Tibial artery (tissue), 4 donors: ENCODE data around the gene CLSTN1.

Source experiments
- DNase-seq, 2 donors: peaks; one replicate each; pipeline ENCODE4 v3.0.0-alpha.2; 2019
- H3K27ac ChIP-seq, 2 donors: fragments of 200-600 bp; sonication (generic) in 1 of 2; 1 replicate in 1 of 2; 2 replicates in 1 of 2; pipeline ENCODE4 v1.5.1; 2018 to 2019; ENCODE audit warnings: mild to moderate bottlenecking in 1 of 2
- H3K27me3 ChIP-seq, 2 donors: fragments of 200-600 bp; sonication (generic) in 1 of 2; one replicate each; pipeline versions ENCODE4 v1.5.1 to v1.6.0; 2016 to 2019
- H3K36me3 ChIP-seq, 3 donors: fragments of 200-600 bp; sonication (generic) in 2 of 3; one replicate each; pipeline ENCODE4 v1.5.1; 2016 to 2019; ENCODE audit warnings: mild to moderate bottlenecking in 2 of 3
- H3K4me1 ChIP-seq, 4 donors: fragments of 200-600 bp; sonication (generic) in 2 of 4; 1 replicate in 3 of 4; 2 replicates in 1 of 4; pipeline ENCODE4 v1.5.1; 2016 to 2019
- H3K4me3 ChIP-seq, 2 donors: fragments of 200-600 bp; sonication (generic) in 1 of 2; 1 replicate in 1 of 2; 2 replicates in 1 of 2; pipeline ENCODE4 v1.5.1; 2018 to 2019; ENCODE audit warnings: mild to moderate bottlenecking in 2 of 2
- H3K9me3 ChIP-seq, 3 donors: fragments of 200-600 bp; sonication (generic) in 1 of 3; one replicate each; pipeline ENCODE4 v1.5.1; 2016 to 2019
- intact Hi-C: fragments of 100-400 bp; cut with DNase I; formaldehyde crosslinking; loops from one replicate; pipeline ENCODE4 v1.15.0; 2023; ENCODE audit warnings: low total_unique reads
- TF ChIP-seq, protein P1 (sequence below), 2 experiments: fragments of 200-600 bp in 1 of 2; fragments of 450-650 bp in 1 of 2; IDR thresholded peaks; one replicate each; pipeline ENCODE4 v1.5.1; 2017 to 2019; ENCODE audit warnings: antibody characterized with exemption in 2 of 2, mild to moderate bottlenecking in 1 of 2, moderate library complexity in 1 of 2

CLSTN1 gene

GRCh38 chr1:9845914-9846313 is 22.1 kb upstream of the CLSTN1 start:
- no peaks in the 10 kb centered on the region for H3K9me3 ChIP-seq
- H3K27me3 ChIP-seq = peaks cover 0 to 4% of the 10 kb centered on the region in 2 donors
- H3K4me3 ChIP-seq = no peak overlapping the region
- peaks cover 0 to 30% (median 15%) of the 10 kb centered on the region in 4 donors for H3K4me1 ChIP-seq
- H3K27ac ChIP-seq = no peak overlapping the region
- DNase-seq = no peak
- peaks cover 0 to 20% (median 0%) of the 10 kb centered on the region in 3 donors for H3K36me3 ChIP-seq
- intact Hi-C loops = no loop called here
- TF ChIP-seq, protein P1, sequence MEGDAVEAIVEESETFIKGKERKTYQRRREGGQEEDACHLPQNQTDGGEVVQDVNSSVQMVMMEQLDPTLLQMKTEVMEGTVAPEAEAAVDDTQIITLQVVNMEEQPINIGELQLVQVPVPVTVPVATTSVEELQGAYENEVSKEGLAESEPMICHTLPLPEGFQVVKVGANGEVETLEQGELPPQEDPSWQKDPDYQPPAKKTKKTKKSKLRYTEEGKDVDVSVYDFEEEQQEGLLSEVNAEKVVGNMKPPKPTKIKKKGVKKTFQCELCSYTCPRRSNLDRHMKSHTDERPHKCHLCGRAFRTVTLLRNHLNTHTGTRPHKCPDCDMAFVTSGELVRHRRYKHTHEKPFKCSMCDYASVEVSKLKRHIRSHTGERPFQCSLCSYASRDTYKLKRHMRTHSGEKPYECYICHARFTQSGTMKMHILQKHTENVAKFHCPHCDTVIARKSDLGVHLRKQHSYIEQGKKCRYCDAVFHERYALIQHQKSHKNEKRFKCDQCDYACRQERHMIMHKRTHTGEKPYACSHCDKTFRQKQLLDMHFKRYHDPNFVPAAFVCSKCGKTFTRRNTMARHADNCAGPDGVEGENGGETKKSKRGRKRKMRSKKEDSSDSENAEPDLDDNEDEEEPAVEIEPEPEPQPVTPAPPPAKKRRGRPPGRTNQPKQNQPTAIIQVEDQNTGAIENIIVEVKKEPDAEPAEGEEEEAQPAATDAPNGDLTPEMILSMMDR (IDR thresholded peaks at IDR 0.05) = no peak

DNA sequence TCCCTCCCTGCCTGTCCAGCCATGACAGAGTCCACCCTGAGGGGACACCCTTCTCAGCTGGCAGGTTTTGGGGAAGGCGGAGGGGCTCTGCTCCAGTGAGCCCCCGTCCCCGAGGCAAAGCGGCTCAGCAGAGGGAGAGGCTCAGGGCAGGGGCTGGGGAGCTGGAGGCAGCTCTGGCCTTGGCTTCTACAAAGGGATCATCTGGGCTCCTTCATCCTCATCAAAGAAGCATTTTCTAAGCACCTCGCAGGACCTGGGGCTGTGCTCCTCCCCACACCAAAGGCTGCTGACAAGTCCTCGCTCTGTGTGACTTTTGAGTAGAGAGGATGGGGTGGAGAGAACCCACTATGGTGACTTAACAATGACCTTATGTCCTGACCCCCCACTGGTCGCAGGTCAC is 21.0 kb upstream of the CLSTN1 start:
- TF ChIP-seq, protein P1 (IDR thresholded peaks at IDR 0.05) = no peak
- Histone ChIP-seq H3K27me3 (peaks cover 0 to 4% of the 10 kb centered on the region in 2 donors), H3K36me3 (peaks cover 0 to 17% (median 0%) of the 10 kb centered on the region in 3 donors), H3K27ac (peak overlapping the region in 1 of 2 donors; percentile 17), H3K4me3 (no peak overlapping the region), H3K4me1 (peaks cover 0 to 30% (median 15%) of the 10 kb centered on the region in 4 donors), H3K9me3 (no peaks in the 10 kb centered on the region)
- no peak for DNase-seq
- intact Hi-C loops = no loop called here

GRCh38 chr1:9844106-9844505 is 20.3 kb upstream of the CLSTN1 start:
- Histone ChIP-seq H3K4me1 (peaks cover 0 to 30% (median 15%) of the 10 kb centered on the region in 4 donors), H3K36me3 (peaks cover 0 to 11% (median 0%) of the 10 kb centered on the region in 3 donors)

GRCh38 chr1:9843576-9843945 is 19.8 kb upstream of the CLSTN1 start:
- no peak overlapping the region for H3K27ac ChIP-seq

More at GRCh38 chr1:9844106-9844505, 20.3 kb upstream of the CLSTN1 start:
- intact Hi-C loops = no loop called here
- H3K27me3 ChIP-seq = peaks cover 0 to 4% of the 10 kb centered on the region in 2 donors
- H3K9me3 ChIP-seq = no peaks in the 10 kb centered on the region
- peak overlapping the region in 1 of 2 donors; percentile 17 for H3K27ac ChIP-seq
- no peak overlapping the region for H3K4me3 ChIP-seq
- no peak for DNase-seq
- TF ChIP-seq, protein P1 (IDR thresholded peaks at IDR 0.05) = no peak

GRCh38 chr1:9842781-9843575 is 19.2 kb upstream of the CLSTN1 start:
- Histone ChIP-seq H3K27ac (no peak overlapping the region), H3K36me3 (peaks cover 0 to 3% (median 0%) of the 10 kb centered on the region in 3 donors), H3K4me3 (no peak overlapping the region), H3K9me3 (no peaks in the 10 kb centered on the region), H3K4me1 (peaks cover 0 to 30% (median 15%) of the 10 kb centered on the region in 4 donors), H3K27me3 (peaks cover 0 to 4% of the 10 kb centered on the region in 2 donors)
- intact Hi-C loops = no loop called here
- TF ChIP-seq, protein P1 (IDR thresholded peaks at IDR 0.05) = no peak
- no peak for DNase-seq

More at GRCh38 chr1:9843576-9843945, 19.8 kb upstream of the CLSTN1 start:
- TF ChIP-seq, protein P1 (IDR thresholded peaks at IDR 0.05) = no peak
- peaks cover 0 to 4% of the 10 kb centered on the region in 2 donors for H3K27me3 ChIP-seq
- H3K4me3 ChIP-seq = no peak overlapping the region
- intact Hi-C loops = no loop called here
- H3K4me1 ChIP-seq = peaks cover 0 to 30% (median 15%) of the 10 kb centered on the region in 4 donors
- DNase-seq = no peak
- H3K36me3 ChIP-seq = peaks cover 0 to 9% (median 0%) of the 10 kb centered on the region in 3 donors
- H3K9me3 ChIP-seq = no peaks in the 10 kb centered on the region
